ENCODE data around the gene SPNS2. TPM values are rescaled to one million over a fixed set of nuclear protein-coding genes. Genes with fewer than 3 reads are reported as not detected.
A peak's percentile ranks its signal among the peaks of the same experiment; 100 is the strongest.

Gene SPNS2
- total RNA-seq, 1 experiment from 2014 or later, result 1.9 TPM

DNA sequence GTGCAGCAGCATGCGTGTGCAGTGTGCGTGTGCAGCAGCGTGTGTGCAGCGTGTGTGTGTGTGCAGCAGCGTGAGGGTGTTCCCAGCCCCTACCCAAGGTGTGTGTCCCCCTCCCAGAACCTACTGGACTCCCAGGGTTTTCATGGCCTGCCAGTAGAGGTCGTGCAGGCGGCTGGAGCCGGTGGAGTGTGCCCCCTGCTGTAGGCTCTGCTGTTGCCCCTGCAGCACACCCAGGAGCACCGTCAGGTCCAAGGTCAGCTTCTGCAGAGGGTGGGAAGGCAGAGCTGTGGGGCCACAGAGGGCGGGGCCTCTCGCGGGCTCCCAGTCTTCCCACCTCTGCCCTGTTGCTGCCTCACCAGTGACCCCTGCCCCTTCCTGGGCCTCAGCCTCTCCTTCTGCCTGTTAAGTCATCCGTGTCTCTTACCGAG is 41.6 kb downstream of the SPNS2 start:
- ChIA-PET CTCF (no interaction called here), POLR2A (no interaction called here)
- Histone ChIP-seq H3K9me3 (ENCODE audit: control insufficient read depth, insufficient read depth, low read depth, low read length) (no peaks in the 10 kb centered on the region), H3K36me3 (ENCODE audit: control insufficient read depth, insufficient read depth, low read length) (peaks cover 3% of the 10 kb centered on the region; the same call in 1 of the 2 replicates), H3K27me3 (ENCODE audit: control insufficient read depth, insufficient read depth, low read length) (no peaks in the 10 kb centered on the region), H3K4me3 (ENCODE audit: low read depth in 2 of 2, low read length in 2 of 2) (no peak overlapping the region), H3K4me1 (ENCODE audit: control insufficient read depth, insufficient read depth, low read length) (peaks cover 22% of the 10 kb centered on the region), H3K27ac (ENCODE audit: low read length) (no peak overlapping the region)
- DNase-seq (ENCODE audit: low read depth, low spot score), result no peak
- no peak for ATAC-seq
- TF ChIP-seq, protein P1, sequence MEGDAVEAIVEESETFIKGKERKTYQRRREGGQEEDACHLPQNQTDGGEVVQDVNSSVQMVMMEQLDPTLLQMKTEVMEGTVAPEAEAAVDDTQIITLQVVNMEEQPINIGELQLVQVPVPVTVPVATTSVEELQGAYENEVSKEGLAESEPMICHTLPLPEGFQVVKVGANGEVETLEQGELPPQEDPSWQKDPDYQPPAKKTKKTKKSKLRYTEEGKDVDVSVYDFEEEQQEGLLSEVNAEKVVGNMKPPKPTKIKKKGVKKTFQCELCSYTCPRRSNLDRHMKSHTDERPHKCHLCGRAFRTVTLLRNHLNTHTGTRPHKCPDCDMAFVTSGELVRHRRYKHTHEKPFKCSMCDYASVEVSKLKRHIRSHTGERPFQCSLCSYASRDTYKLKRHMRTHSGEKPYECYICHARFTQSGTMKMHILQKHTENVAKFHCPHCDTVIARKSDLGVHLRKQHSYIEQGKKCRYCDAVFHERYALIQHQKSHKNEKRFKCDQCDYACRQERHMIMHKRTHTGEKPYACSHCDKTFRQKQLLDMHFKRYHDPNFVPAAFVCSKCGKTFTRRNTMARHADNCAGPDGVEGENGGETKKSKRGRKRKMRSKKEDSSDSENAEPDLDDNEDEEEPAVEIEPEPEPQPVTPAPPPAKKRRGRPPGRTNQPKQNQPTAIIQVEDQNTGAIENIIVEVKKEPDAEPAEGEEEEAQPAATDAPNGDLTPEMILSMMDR (IDR thresholded peaks at IDR 0.05), result peak; percentile 71; the same call in 1 of the 2 replicates
- TF ChIP-seq POLR2AphosphoS5 (IDR thresholded peaks at IDR 0.05; ENCODE audit: low read depth, low read length), result no peak
- intact Hi-C loops (cut with micrococcal nuclease; ENCODE audit: unreplicated experiment), result no loop called here
- no TSS peak for BruUV-seq (replicated peaks)
- in situ Hi-C loops (cut with HindIII; ENCODE audit: low pct_unique_long_range_greater_than_20kb, low sequenced_read_pairs), result no loop called here

DNA sequence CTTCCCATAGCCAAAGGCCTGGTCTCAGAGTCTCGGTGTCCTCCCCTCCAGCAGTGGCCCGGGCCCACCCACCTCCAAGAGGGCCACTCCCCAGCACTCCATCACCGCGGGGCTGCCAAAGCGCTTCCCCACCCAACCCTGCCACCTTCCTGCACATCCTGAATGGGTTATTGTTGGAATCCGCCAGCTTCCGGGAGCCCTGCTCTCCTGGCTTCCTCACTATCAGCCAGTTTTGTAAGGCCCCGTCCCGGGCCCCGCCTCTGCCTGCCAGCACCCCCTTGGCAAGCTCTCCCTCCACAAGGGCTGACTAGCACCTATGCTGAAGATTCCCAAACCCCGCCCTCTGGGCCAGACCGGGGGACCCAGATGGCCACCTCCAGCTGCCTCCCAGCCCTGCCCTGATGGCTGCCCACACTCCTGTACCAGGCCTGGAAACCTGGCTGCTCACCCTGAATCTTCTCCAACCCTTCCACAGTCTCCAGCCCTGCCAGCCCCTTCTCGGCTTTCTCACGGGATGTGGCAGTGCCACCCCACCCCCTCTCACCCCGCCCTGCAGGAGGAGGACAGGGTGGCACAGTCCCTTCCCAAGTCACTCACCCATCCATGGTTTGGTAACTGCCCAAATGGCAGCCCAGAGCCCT is 42.1 kb downstream of the SPNS2 start:
- CTCF ChIA-PET, result no interaction called here
- H3K9me3 ChIP-seq (ENCODE audit: control insufficient read depth, insufficient read depth, low read depth, low read length), result no peaks in the 10 kb centered on the region
- H3K4me1 ChIP-seq (ENCODE audit: control insufficient read depth, insufficient read depth, low read length), result peaks cover 19% of the 10 kb centered on the region
- H3K36me3 ChIP-seq (ENCODE audit: control insufficient read depth, insufficient read depth, low read length), result peaks cover 3% of the 10 kb centered on the region; the same call in 1 of the 2 replicates
- POLR2A ChIA-PET, result no interaction called here
- ATAC-seq (no peak), DNase-seq (ENCODE audit: low read depth, low spot score) (no peak)
- BruUV-seq (replicated peaks), result no TSS peak
- H3K4me3 ChIP-seq (ENCODE audit: low read depth in 2 of 2, low read length in 2 of 2), result no peak overlapping the region
- TF ChIP-seq, protein P2, sequence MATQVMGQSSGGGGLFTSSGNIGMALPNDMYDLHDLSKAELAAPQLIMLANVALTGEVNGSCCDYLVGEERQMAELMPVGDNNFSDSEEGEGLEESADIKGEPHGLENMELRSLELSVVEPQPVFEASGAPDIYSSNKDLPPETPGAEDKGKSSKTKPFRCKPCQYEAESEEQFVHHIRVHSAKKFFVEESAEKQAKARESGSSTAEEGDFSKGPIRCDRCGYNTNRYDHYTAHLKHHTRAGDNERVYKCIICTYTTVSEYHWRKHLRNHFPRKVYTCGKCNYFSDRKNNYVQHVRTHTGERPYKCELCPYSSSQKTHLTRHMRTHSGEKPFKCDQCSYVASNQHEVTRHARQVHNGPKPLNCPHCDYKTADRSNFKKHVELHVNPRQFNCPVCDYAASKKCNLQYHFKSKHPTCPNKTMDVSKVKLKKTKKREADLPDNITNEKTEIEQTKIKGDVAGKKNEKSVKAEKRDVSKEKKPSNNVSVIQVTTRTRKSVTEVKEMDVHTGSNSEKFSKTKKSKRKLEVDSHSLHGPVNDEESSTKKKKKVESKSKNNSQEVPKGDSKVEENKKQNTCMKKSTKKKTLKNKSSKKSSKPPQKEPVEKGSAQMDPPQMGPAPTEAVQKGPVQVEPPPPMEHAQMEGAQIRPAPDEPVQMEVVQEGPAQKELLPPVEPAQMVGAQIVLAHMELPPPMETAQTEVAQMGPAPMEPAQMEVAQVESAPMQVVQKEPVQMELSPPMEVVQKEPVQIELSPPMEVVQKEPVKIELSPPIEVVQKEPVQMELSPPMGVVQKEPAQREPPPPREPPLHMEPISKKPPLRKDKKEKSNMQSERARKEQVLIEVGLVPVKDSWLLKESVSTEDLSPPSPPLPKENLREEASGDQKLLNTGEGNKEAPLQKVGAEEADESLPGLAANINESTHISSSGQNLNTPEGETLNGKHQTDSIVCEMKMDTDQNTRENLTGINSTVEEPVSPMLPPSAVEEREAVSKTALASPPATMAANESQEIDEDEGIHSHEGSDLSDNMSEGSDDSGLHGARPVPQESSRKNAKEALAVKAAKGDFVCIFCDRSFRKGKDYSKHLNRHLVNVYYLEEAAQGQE (IDR thresholded peaks at IDR 0.05; ENCODE audit: insufficient read depth in 1 of 2, low read depth in 2 of 2, low read length in 1 of 2), result no peak
- TF ChIP-seq TCF7L2 (IDR thresholded peaks at IDR 0.05; ENCODE audit: low read depth, low read length) (no peak), POLR2AphosphoS5 (IDR thresholded peaks at IDR 0.05; ENCODE audit: low read depth, low read length) (no peak), SIN3A (IDR thresholded peaks at IDR 0.05; ENCODE audit: borderline replicate concordance, insufficient read depth, low read depth, low read length) (no peak)
- TF ChIP-seq, protein P1 (IDR thresholded peaks at IDR 0.05), result no peak
- no peaks in the 10 kb centered on the region for H3K27me3 ChIP-seq (ENCODE audit: control insufficient read depth, insufficient read depth, low read length)
- no peak overlapping the region for H3K27ac ChIP-seq (ENCODE audit: low read length)
- intact Hi-C loops (cut with micrococcal nuclease; ENCODE audit: unreplicated experiment) (no loop called here), in situ Hi-C loops (cut with HindIII; ENCODE audit: low pct_unique_long_range_greater_than_20kb, low sequenced_read_pairs) (no loop called here)

Measured in Panc1 (cell line).